ENCODE data around the gene CHD9.
"Not testable (repeated sequence)": the region's sequence is repeated elsewhere in the genome, so short reads cannot be mapped to it uniquely, and the experiment has no call there.

CHD9 gene

DNA sequence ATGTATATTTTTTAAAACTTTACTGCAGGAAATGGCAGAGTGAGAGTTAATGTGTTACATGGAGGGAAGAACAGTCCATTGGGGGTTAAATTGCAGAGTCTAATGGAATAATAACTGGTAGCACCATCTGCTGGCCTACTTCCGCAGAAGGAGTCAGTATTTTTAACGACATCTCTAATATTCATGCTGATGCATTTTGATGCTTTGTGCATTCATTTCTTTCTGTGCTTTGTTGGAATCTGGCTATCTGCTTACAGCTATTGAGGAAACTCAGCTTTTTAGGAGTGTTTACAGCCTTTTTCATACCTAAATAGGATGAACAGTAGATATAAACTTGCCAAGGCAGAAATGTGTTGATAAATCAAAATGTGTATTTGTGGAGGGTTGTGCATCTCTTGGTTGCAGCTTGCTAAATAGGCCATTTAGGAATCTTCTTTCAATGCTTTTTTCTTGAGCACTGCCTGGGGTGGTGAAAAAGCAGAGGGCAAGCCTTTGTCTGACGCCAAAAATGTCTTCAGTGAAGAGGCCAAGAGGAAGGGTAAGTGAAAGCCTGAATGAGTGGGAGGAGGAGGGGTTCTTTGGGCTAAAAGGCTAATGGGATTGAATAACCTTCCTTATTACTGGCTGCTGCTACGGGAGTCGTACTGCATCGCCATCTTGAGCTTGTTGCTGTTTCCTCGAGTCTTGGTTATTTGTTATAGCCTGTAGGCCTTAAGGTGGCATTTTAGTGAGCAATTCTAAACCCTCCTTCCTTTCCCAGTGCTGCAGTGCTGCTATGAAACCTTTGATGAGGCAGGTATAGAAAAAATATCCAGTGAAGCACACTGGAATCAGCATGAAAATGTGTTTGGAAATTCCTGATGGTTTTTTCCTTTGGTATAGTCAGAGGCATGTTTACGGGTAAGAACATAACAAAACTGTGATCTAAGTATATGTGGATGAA, 153.3 kb downstream of the CHD9 start:
- peak; percentile 54 for DNase-seq (ENCODE audit: low spot score)

DNA sequence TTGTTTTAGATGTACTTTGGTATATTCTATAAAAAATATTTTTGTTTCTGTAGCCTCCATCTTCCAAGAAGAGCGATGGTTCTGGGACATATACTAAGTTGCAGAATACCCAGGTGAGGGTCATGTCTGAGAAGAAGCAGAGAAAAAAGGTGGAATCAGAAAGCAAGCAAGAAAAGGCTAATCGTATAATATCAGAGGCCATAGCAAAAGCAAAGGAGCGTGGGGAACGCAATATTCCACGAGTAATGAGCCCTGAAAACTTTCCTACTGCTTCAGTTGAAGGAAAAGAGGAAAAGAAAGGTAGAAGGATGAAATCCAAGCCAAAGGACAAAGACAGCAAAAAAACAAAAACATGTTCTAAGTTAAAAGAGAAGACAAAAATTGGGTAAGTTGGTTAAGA, 154.6 kb downstream of the CHD9 start:
- no peak for DNase-seq (ENCODE audit: low spot score)

DNA sequence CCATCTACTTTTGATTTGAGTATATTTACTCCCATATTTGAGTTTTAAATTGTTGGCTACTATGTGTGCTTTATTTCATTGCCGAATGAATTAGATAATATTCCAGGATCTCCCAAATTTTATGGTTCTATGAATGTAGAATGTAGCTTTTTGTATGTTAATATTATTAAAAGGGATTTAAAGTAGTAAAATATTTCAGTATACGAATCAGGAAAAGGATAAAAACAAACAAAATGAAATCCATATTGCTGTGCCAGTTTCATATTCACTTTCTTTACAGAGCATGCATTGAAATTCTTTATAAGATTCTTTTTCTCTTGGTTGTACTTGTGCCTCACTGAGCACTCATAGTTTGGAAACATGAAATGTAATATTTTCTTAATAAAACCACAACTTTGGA, 155.1 kb downstream of the CHD9 start:
- DNase-seq (ENCODE audit: low spot score), result no peak

DNA sequence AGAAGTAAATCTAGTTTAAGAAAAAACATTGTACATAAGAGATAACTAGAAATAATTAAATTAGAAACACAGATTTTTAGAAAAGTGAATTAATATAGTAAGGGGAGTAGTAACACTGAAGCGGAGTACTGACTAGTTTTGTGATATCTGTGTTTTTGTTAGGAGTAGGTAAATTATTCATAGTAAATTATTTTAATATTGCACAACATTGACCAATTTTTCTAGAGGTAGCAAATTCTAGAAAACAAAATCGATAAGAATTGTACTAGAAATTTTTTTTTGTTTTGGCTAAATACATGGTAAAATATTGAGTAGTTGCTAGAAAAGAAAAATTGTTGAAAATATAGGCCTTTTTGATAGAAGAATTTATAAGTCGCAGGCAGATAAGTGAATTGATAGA, 156.5 kb downstream of the CHD9 start:
- DNase-seq (ENCODE audit: low spot score), result no peak

DNA sequence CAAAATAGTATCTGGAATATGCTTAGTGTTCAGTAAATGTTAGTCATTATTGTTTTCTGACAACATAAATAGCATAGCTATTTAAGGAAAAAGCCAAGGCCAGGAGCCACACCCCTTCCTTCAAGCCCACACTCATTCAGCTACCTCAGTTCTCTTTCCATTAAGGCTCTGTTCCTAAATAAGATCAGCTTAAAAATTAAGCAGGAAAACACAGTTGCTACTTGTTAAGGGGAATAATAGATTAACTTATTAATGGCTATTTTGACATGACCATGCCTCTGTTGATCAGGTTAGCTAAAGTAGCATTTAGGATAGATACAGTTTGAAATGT, 158.1 kb downstream of the CHD9 start:
- no peak for DNase-seq (ENCODE audit: low spot score)

DNA sequence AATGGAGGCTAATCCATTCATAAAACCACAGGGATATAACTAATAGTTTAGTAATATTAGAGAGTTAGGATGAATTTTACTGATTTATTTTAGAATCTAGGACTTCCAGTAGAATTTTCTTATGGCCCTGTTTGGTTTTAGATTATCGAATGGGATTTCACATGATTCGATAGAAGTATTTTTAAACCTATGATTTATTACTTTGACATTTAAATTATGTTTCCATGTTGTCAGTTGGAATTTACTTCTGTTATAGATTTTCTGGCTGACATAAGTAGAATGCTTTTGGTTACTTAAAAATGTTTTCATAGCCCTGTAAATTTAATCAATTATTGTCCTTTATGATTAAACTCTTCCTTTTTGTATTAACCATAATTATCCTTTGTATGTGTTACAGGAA, 158.8 kb downstream of the CHD9 start:
- DNase-seq (ENCODE audit: low spot score), result no peak

DNA sequence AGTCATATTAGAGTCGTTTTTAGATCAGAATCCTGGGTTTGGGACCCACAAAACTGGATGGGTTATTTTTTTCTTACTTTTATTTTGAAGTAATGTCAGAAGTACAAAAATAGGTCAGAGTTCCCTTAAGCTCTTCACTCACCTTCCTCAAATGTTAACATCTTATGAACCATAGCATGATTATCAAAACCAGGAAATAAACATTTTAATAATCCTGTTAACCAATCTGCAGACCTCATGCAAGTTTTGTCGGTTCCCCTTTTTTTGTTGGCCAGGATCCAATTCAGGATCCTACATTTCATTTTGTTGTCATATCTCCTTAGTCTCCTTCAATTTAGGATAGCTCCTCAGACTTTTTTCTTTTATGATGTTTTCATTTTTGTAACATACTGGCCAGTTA, 162.0 kb downstream of the CHD9 start:
- DNase-seq (ENCODE audit: low spot score), result no peak

DNA sequence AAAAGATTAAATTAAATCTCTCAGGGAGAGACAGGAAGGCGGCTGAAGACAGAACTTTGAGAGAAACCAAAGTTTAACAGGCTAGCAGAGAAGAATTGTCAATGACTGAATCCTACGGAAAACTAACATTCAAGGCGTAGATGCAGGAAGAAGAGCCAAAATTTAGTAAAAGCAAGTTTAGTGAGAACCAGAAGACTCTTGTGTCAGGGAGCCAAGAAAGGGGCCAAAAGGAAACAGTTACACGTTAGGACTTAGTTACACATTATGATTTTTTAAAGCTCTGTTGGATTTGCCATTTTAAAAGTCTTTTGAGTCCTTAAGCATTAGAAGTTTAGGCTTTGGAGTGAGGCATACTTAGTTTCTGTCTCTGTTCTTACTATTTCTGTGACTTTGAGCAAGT, 164.6 kb downstream of the CHD9 start:
- no peak for DNase-seq (ENCODE audit: low spot score)

DNA sequence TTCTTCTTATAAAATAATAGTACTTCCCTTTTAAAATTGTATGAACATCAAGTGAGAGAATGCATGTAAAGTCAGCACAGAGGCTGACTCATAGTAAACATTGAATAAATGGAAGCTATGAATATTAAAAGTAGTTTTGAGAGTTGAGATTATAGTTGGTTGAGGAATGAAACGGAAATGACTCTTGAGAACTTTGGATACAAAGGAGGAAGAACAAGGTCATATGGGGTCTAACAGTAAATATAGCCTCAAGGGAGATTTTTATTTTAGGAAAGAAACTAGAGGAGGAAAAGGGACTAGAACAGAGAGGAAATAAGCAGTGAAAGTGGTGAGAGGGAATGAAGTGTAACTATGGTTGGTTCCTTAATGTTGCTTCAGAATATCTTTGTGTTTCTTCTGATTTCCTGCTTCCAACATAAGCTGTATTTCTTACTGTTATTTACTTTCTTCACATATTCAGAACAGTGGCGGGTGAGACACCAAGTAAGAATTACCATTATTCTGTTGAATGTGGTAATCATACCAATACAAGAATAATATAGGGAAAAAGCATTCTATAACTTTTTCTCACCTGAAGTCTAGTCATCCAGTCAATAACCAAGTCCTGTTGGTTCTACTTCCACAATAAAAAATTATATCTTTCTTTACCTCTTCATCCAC, 165.1 kb downstream of the CHD9 start:
- DNase-seq (ENCODE audit: low spot score), result peak; percentile 56

DNA sequence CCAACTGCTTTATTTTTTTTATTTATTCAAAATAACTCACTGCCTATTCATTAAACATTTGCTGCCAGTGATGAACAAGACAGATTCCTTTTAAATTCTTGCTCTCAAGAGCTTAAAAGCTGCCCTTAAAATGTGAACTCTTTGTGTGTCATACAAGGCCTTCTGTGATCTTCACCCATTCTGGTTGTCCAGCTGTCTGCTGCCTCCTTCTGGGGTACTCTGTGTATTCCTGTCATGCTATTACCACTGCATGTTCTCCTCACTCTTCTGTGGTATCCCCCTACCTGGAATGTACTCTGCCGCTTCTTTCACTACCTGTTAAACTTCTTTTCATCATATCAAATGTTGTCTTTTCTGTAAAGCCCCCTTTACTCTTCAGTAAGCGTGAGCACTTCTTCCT, 165.8 kb downstream of the CHD9 start:
- DNase-seq (ENCODE audit: low spot score), result peak; percentile 8

DNA sequence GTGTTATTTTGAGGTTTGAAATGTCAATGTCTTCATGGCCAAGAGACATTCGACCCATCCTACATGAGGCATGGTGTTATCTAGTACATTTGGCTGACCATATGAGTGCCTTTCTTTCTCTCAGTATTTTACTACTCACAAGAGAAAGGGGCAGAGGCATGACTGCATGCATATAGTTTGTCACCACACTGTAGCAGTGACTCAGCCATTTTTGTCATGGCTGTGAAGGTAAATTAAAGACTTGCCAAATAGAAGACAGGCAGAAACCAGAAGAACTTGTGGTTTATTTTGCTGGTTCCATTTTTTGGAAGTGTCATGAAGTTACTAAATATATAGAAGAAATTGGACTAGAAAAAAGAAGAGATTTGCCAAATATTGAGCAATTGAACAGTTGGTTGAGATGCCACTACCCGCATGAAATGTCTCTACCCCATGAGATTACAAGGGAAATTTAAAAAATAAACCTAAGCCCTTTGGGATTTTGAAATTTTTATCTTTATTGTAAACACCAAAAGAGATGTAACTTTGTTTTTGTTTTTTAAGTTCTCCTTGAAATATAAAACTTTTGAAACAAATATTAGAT, 170.3 kb downstream of the CHD9 start:
- DNase-seq (ENCODE audit: low spot score), result no peak

DNA sequence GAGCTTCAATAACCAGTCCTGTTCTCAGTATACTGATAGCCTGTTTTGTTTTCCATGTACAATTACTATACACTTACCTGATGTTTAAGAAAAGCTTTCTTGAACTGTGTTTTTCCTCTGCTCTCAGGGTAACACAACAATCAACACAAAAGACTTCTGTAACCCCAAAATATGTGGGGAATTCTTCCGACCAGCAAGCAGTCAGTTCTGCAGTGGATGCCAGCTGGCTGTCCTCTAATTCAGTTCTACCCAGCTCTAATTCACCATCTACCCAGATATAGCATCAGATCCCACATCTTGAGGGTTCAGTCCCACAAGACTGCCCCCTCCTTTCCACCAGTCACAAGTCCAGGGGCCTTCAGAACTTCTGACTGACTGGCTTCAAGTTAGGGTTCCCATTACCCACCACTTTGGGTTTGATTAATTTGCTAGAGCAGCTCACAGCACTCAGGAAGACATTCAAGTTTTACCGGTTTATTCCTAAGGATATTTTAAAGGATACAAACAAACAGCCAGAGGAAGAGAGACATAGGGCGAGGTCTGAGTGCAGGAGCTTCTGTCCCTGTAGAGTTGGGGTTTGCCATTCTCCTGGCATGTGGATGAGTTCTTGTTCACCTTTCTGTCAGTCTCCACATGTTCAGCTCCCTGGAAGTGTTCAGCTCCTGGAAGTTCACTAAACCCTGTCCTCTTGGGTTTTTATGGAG, 178.2 kb downstream of the CHD9 start:
- DNase-seq (ENCODE audit: low spot score), result no peak

DNA sequence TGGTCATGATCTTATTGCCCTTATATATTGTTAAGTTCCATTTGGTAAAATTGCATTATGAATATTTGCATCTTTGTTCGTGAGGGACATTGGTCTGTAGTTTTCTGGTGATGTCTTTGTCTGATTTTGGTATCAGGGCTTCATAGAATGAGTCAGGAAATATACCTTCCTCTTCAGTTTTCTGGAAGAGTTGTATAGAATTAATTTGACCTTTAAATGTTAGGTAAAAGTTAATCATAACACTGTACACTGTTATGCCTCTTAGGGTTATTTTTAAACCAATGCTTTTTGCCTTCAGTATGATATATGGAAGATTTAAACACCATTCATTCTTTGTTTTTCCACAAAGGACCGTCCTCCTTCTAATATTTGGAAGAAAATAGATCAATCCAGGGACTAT, 180.0 kb downstream of the CHD9 start:
- DNase-seq (ENCODE audit: low spot score), result no peak

DNA sequence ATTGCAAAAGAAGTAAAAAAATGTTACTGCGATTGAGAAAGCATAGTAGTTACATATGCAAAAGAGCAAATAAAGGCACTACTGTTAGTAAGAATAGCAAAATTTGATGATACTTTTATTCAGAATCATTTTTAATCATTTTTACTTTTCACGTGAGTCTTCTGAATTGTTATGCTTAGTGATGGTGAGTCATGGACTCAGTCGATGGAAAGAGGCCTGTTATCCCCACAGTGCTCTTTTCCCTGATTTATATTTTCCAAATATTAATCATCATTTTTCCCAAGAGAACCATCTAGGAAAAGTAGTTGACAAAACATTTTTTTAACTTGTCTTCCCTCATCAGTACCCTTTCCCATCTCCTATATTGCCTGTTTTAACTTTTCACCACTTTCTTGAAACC, 181.1 kb downstream of the CHD9 start:
- DNase-seq (ENCODE audit: low spot score), result no peak

DNA sequence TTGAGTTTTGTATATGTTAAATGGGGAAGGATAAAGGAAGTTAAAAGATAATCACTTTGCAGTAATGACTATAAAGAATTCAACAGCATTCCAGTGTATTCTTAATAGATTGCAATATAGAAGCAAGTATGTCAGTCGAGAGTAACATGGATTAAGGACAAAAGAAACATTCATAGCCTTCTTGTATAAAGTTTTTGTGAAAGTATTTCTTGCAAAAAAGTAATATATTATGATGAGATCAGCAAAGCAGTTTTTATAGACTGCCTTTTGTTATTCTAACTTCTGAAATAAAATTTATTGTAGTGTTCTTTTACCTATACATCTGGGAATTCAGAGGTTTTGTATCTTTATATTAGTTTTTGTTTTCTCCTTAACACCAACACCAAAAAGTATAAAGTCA, 194.5 kb downstream of the CHD9 start:
- DNase-seq (ENCODE audit: low spot score), result peak; percentile 3

DNA sequence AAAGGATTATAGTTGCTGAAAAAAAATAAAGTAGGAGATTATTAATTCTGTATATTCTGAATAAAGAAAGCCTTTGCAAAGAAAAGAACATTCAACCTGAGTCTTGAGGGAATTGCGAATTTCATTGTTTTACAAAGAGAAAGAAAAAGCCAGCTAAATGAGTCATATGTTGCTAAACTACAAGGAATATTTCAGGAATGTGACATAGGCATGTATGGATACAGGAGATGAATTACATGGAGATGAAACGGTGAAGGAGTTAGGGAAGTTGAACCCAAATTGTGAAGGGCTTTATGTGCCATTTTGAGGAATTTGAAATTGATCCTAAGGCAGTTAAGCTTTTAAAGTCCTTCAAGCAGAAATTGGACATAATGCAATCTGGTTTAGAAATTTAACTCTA, 202.2 kb downstream of the CHD9 start:
- DNase-seq (ENCODE audit: low spot score), result no peak

DNA sequence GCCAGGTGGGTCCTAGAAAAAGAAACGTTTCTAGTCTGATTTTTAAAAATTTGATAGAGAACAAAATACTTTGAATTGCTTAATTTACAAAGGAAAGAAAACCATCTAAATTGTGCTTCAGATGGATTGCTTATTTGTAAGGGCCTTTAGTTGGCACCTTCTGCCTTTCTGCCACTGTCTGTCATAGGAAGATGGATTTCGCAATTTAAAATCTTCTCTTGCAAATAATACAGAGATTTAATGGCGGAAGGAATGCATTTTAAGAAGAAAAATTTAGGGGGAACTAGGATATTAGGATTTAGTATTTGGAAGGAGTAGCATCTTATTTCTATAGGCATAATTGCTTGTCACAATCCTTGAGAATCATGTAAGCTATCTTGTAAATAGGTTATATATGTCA, 204.0 kb downstream of the CHD9 start:
- no peak for DNase-seq (ENCODE audit: low spot score)

DNA sequence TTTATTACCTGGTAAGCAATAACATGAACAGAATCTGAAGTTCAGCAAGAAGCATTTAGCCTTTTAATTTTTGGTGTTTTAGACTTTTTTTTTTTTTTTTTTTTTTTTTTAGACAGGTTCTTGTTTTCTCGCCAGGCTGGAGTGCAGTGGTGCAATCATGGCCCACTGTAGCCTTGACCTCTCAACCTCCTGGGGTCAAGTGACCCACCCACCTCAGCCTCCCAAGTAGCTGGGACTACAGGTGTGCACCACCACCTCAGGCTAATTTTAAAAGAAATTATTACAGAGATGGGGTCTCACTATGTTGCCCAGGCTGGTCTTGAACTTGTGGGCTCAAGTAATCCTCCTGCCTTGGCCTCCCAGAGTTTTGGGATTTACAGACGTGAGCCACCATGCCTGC, 206.5 kb downstream of the CHD9 start:
- no peak for DNase-seq (ENCODE audit: low spot score)

DNA sequence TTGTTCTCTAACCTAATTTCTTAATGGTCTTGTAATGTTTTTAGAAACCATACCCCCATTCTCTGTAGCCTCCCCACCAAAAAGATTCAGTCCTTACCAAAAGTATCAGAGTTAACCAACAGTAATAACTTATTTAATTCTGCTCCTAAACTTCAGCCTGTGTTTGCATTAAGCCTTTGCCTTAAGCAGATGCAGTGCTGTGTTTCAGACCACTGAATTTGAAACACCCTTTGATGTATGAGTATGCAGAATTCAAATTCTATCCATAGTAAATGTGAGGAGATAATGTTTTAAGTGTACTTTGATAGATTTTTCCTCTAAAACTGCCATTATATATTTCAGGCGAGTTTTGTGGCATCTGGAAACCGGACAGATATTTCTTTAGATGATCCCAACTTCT, 207.9 kb downstream of the CHD9 start:
- DNase-seq (ENCODE audit: low spot score), result no peak

DNA sequence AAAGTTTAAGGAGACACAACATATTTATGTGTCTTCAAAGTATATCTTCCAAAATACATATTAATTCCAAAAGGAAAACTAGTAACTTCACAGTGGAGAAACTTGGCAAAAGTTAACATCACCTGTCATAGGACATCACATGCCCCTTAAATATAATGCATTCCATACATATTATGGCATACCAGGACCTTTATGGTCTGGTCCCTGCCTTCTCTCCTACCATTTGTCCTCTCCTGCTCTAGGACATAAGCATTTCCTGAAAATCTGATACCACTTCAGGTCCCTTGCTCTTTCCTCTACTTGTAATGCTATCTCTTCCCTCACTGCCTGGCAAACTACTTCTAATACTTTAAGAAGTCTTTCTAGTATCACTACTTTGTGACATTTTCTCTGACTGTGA, 211.4 kb downstream of the CHD9 start:
- DNase-seq (ENCODE audit: low spot score), result no peak

DNA sequence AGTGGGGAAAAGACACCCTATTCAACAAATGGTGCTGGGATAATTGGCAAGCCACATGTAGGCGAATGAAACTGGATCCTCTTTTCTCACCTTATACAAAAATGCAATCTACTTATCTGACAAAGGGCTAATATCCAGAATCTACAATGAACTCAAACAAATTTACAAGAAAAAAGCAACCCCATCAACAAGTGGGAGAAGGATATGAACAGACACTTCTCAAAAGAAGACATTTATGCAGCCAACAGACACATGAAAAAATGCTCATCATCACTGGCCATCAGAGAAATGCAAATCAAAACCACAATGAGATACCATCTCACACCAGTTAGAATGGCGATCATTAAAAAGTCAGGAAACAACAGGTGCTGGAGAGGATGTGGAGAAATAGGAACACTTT, 223.7 kb downstream of the CHD9 start:
- DNase-seq (ENCODE audit: low spot score), result not testable (repeated sequence)

DNA sequence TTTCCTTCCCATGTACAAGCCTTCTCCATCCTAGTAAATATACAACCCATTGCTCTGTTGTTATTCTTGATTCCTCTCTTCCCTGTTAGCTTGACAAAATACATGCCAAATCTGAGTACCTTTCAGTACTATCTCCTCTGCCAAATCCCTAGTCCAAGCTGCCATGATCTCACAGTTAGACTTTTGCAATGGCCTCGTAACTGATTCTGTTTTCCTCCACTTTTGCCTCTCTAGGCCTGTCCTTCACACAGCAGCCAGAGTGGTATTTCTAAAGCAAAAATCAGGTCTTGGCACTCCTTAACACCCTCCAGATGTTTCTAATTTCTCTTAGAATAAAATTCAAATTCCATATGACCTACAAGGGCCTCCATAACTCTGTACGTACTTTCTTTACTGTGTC, 226.5 kb downstream of the CHD9 start:
- DNase-seq (ENCODE audit: low spot score), result no peak

DNA sequence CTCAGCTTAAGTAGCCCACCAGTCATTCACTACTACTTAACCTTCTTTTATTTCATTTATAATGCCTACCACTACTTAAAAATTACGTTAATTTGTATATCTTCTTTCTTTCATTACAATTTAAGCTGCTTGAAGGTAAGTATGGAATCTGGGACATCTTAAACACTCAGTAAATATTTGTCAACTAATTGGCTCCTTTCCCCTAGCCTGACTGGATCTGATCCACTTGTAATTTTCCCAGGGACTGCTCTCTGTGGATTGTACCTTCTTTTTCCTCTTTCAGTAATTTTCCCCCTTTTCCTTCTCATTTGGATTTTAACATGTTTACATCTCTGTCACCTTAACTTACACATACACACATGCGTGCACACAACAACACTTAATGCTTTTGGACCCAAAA, 227.1 kb downstream of the CHD9 start:
- DNase-seq (ENCODE audit: low spot score), result no peak
